ENCODE measurements around the gene GATA3. TPM values are rescaled to one million over a fixed set of nuclear protein-coding genes. Genes with fewer than 3 reads are reported as not detected.

Gene GATA3
- total and polyA plus RNA-seq, 3 donors from 2014 or later = 0.31 to 1.9 (median 0.50) TPM

DNA sequence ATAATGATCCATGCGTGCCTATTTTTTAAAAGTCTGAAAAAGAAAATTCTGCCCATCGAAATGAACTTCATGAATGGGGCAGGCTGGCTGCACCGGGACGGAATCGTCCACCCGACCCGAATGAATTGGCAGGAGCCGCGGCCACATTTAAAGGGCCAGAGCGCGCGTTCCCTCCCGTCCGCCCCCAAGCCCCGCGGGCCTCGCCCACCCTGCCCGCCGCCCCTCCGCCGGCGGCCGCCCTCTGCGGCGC, 319 bp upstream of the GATA3 start:
- no peak for DNase-seq
- intact Hi-C loops (cut with DNase I; ENCODE audit: low total_unique reads) = no loop called here

DNA sequence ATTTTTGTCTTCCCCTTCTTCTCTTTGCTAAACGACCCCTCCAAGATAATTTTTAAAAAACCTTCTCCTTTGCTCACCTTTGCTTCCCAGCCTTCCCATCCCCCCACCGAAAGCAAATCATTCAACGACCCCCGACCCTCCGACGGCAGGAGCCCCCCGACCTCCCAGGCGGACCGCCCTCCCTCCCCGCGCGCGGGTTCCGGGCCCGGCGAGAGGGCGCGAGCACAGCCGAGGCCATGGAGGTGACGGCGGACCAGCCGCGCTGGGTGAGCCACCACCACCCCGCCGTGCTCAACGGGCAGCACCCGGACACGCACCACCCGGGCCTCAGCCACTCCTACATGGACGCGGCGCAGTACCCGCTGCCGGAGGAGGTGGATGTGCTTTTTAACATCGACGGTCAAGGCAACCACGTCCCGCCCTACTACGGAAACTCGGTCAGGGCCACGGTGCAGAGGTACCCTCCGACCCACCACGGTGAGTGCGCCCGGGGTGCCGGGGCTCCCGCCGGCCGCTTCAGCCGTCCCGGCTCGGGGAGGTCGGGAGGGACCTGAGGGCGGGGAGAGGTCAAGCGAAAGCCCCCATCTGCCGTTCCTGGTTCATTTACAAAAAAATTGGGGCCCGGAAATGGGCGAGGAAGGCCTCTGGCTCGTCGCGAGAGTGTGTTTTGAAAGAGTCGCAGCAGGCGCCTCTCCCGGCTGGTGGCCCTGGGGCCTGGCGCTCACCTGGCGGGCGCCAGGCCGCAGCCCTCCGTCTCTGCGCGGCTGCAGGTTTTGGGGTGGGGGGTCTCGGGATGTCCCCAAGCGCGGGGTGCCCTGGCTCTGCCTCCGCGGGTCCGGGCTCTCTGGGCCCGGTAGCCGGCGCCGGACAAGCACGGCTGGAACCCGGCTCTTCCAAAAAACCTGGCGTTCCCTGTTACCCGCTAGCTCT, 1.2 kb downstream of the GATA3 start:
- peak overlapping the region in 1 of 2 donors; percentile 23 for H3K4me3 ChIP-seq

More for the DNA sequence above, 319 bp upstream of the GATA3 start:
- Histone ChIP-seq H3K27ac (no peak overlapping the region), H3K27me3 (peaks cover 2% of the 10 kb centered on the region), H3K4me3 (peak overlapping the region; percentile 12 to 51), H3K9me3 (no peaks in the 10 kb centered on the region), H3K4me1 (peaks cover 25% of the 10 kb centered on the region), H3K36me3 (ENCODE audit: low read depth, missing control alignments) (no peaks in the 10 kb centered on the region)
- TF ChIP-seq, protein P1, sequence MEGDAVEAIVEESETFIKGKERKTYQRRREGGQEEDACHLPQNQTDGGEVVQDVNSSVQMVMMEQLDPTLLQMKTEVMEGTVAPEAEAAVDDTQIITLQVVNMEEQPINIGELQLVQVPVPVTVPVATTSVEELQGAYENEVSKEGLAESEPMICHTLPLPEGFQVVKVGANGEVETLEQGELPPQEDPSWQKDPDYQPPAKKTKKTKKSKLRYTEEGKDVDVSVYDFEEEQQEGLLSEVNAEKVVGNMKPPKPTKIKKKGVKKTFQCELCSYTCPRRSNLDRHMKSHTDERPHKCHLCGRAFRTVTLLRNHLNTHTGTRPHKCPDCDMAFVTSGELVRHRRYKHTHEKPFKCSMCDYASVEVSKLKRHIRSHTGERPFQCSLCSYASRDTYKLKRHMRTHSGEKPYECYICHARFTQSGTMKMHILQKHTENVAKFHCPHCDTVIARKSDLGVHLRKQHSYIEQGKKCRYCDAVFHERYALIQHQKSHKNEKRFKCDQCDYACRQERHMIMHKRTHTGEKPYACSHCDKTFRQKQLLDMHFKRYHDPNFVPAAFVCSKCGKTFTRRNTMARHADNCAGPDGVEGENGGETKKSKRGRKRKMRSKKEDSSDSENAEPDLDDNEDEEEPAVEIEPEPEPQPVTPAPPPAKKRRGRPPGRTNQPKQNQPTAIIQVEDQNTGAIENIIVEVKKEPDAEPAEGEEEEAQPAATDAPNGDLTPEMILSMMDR (IDR thresholded peaks at IDR 0.05) = no peak
- no peak for TF ChIP-seq POLR2A (IDR thresholded peaks at IDR 0.05)
- WGBS, 2 donors = 1 to 2% methylated on average over 9 to 24 of the region's 25 CpGs

GRCh38 chr10:8056378-8056777, 1.9 kb downstream of the GATA3 start:
- Histone ChIP-seq H3K9me3 (no peaks in the 10 kb centered on the region), H3K4me1 (peaks cover 13% of the 10 kb centered on the region), H3K27ac (no peak overlapping the region), H3K4me3 (peak overlapping the region in 1 of 2 donors; percentile 23), H3K27me3 (no peaks in the 10 kb centered on the region), H3K36me3 (ENCODE audit: low read depth, missing control alignments) (no peaks in the 10 kb centered on the region)
- no peak for DNase-seq
- intact Hi-C loops (cut with DNase I; ENCODE audit: low total_unique reads) = no loop called here
- 46 to 57% methylated on average over 6 of the region's 6 CpGs for WGBS, 2 donors
- TF ChIP-seq, protein P1 (IDR thresholded peaks at IDR 0.05) = no peak
- TF ChIP-seq POLR2A (IDR thresholded peaks at IDR 0.05) = no peak

More for the DNA sequence above, 1.2 kb downstream of the GATA3 start:
- intact Hi-C loops (cut with DNase I; ENCODE audit: low total_unique reads) = no loop called here
- H3K9me3 ChIP-seq = no peaks in the 10 kb centered on the region
- no peak for TF ChIP-seq POLR2A (IDR thresholded peaks at IDR 0.05)
- TF ChIP-seq, protein P1 (IDR thresholded peaks at IDR 0.05) = no peak
- H3K27ac ChIP-seq = no peak overlapping the region
- H3K36me3 ChIP-seq (ENCODE audit: low read depth, missing control alignments) = no peaks in the 10 kb centered on the region
- no peaks in the 10 kb centered on the region for H3K27me3 ChIP-seq
- H3K4me1 ChIP-seq = peaks cover 20% of the 10 kb centered on the region
- 17 to 33% methylated on average over 40 to 84 of the region's 85 CpGs for WGBS, 2 donors
- DNase-seq = no peak

- no peaks in the 10 kb centered on the region for H3K36me3 ChIP-seq (ENCODE audit: low read depth, missing control alignments)
- 51 to 56% methylated on average over 13 of the region's 13 CpGs for WGBS, 2 donors
- TF ChIP-seq POLR2A (IDR thresholded peaks at IDR 0.05) = no peak
- TF ChIP-seq, protein P1 (IDR thresholded peaks at IDR 0.05) = no peak
- H3K27me3 ChIP-seq = no peaks in the 10 kb centered on the region
- no peak overlapping the region for H3K4me3 ChIP-seq
- no peak overlapping the region for H3K27ac ChIP-seq
- no peaks in the 10 kb centered on the region for H3K9me3 ChIP-seq
- DNase-seq = no peak
- peaks cover 8% of the 10 kb centered on the region for H3K4me1 ChIP-seq
- intact Hi-C loops (cut with DNase I; ENCODE audit: low total_unique reads) = no loop called here
Observed at GRCh38 chr10:8056871-8057331, 2.4 kb downstream of the GATA3 start.

All from testis (tissue), 3 donors.